Fibroblast of the conjunctiva (primary cell): Measurements from ENCODE around the gene TXK.

Experiments used
- DNase-seq: peaks from one replicate; pipeline ENCODE4 v3.0.0-alpha.2; 2010; ENCODE audit warnings: low read depth

The TXK gene

DNA sequence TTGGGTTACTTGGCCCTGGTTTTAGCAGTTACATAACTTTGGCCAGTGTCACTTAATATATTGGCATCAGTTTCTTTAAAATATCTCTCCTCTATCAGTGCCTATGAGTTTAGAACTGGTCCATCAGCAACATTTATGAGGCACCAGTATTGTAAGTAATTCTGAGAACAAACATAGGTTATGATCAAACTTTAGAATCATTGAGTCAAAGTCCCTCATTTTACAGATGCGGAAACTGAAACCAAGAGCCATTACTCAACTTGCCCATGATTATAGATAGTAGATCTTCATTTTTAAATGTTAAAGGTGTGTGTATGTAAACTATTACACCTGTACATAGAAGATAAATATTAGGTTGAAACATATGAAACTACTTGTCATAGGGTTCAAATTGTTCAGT, 113.0 kb downstream of the TXK start:
- DNase-seq, result no peak

DNA sequence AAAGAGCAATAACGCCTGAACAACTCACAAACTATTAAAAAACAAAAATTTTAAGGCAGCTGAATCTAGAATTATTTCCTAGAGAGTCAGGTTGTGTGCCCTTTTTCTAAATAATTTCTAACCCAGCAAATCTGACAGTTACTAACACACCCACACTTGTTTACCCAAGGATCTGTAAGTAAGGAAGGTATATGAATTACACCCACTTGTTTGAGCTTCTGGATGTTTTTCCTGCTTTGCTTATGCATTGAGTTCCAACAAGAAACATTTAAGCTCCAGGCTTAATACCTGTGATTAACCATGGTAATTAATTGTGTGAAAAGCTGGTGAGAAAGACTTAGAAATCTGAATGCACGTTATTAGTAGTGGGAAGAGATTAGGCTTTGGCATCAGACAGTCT, 115.9 kb downstream of the TXK start:
- no peak for DNase-seq

DNA sequence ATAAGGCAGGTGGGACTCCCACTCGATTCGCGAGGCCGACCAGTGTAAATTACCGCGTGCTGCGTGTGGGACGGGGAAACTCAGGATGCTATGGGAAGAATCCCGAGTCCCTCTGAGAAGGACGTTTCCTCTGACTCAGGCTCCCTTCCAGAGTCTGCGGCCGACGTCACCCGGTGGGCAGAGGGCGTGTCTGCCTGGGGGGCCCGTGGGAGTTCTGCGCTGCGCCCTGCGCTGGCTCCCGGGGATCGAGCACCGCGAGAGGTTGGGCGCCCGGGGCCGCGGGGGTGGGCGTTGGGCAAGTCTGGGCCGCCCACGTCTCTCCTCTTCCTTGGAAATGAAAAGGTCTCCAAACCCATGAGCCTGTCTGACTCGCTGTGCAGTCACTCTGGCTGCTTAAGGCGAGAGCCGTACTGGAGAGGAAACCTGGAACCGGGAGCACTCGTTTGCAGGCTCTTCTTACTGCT, 116.9 kb downstream of the TXK start:
- DNase-seq, result no peak
